ENCODE measurements around the gene C1D. TPM values are rescaled to one million over a fixed set of nuclear protein-coding genes. Genes with fewer than 3 reads are reported as not detected.

C1D gene
- total RNA-seq, 1 donor from 2014 or later = 19.5 TPM

DNA sequence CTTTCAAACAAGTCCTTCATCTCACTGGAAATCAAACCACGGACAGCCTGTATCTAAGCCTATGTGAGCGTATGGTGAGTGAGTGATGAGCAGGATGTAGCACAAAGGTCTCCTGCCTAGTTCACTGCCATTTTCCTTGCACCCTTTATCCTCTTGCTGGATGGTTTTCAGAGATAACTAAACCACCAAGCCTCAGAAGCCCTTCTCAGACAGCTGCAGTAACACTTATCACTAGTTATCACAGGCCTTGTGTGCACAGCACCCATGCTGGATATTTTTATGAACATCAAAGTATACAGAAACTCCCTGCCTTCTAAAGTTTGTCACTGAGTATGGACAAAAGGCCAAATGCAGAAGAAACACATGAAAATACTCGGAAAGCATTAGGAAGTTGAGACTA, 69.5 kb downstream of the C1D start:
- Histone ChIP-seq H3K36me3 (no peaks in the 10 kb centered on the region), H3K4me1 (no peaks in the 10 kb centered on the region), H3K9me3 (no peaks in the 10 kb centered on the region), H3K27me3 (no peaks in the 10 kb centered on the region), H3K4me3 (no peak overlapping the region), H3K27ac (no peak overlapping the region)
- no peak for TF ChIP-seq CTCF (IDR thresholded peaks at IDR 0.05)
- intact Hi-C loops (cut with DNase I) = no loop called here
- no peak for DNase-seq
- no peak for ATAC-seq

- no peak overlapping the region for H3K27ac ChIP-seq
- ATAC-seq (no peak), DNase-seq (no peak)
- TF ChIP-seq CTCF (IDR thresholded peaks at IDR 0.05) = no peak
- H3K9me3 ChIP-seq = no peaks in the 10 kb centered on the region
- no peaks in the 10 kb centered on the region for H3K4me1 ChIP-seq
- H3K27me3 ChIP-seq = no peaks in the 10 kb centered on the region
- intact Hi-C loops (cut with DNase I) = no loop called here
- H3K4me3 ChIP-seq = no peak overlapping the region
- no peaks in the 10 kb centered on the region for H3K36me3 ChIP-seq
Observed at GRCh38 chr2:67991456-67991855, 71.3 kb downstream of the C1D start.

Other genes with a start within 250 kb of the C1D start
- 12.0 TPM for gene PNO1, start 94.9 kb upstream of the C1D start, total RNA-seq
- gene PPP3R1, start 189.5 kb upstream of the C1D start, total RNA-seq = 59.2 TPM

Measured in upper lobe of right lung (tissue), 1 donor.